Measurements from ENCODE around the gene PACSIN2.

- TF ChIP-seq CTCF (IDR thresholded peaks at IDR 0.05; ENCODE audit: insufficient read depth, low read length) (no peak), POLR2AphosphoS5 (IDR thresholded peaks at IDR 0.05; ENCODE audit: low read depth) (no peak)
- TF ChIP-seq, protein P1, sequence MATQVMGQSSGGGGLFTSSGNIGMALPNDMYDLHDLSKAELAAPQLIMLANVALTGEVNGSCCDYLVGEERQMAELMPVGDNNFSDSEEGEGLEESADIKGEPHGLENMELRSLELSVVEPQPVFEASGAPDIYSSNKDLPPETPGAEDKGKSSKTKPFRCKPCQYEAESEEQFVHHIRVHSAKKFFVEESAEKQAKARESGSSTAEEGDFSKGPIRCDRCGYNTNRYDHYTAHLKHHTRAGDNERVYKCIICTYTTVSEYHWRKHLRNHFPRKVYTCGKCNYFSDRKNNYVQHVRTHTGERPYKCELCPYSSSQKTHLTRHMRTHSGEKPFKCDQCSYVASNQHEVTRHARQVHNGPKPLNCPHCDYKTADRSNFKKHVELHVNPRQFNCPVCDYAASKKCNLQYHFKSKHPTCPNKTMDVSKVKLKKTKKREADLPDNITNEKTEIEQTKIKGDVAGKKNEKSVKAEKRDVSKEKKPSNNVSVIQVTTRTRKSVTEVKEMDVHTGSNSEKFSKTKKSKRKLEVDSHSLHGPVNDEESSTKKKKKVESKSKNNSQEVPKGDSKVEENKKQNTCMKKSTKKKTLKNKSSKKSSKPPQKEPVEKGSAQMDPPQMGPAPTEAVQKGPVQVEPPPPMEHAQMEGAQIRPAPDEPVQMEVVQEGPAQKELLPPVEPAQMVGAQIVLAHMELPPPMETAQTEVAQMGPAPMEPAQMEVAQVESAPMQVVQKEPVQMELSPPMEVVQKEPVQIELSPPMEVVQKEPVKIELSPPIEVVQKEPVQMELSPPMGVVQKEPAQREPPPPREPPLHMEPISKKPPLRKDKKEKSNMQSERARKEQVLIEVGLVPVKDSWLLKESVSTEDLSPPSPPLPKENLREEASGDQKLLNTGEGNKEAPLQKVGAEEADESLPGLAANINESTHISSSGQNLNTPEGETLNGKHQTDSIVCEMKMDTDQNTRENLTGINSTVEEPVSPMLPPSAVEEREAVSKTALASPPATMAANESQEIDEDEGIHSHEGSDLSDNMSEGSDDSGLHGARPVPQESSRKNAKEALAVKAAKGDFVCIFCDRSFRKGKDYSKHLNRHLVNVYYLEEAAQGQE (IDR thresholded peaks at IDR 0.05; ENCODE audit: insufficient replicate concordance, low read depth), result no peak
Observed at GRCh38 chr22:43011079-43011478, 3.9 kb downstream of the PACSIN2 start.
